Measurements from ENCODE around the gene GDNF. TPM values are rescaled to one million over a fixed set of nuclear protein-coding genes. Genes with fewer than 3 reads are reported as not detected.
"Not testable (repeated sequence)": the region's sequence is repeated elsewhere in the genome, so short reads cannot be mapped to it uniquely, and the experiment has no call there.

Gene GDNF
- total RNA-seq, 1 donor from 2014 or later, result 0.80 TPM

- ATAC-seq, result no peak
Observed at GRCh38 chr5:37815913-37816312, 23.9 kb downstream of the GDNF start.

- ATAC-seq, result no peak
Observed at GRCh38 chr5:37814699-37815098, 25.1 kb downstream of the GDNF start.

- no peak for ATAC-seq
Observed at GRCh38 chr5:37812365-37812764, 27.5 kb downstream of the GDNF start.

GRCh38 chr5:37811866-37812265, 28.0 kb downstream of the GDNF start:
- no peak for ATAC-seq

GRCh38 chr5:37810311-37810710, 29.5 kb downstream of the GDNF start:
- no peak for ATAC-seq

GRCh38 chr5:37808945-37809344, 30.9 kb downstream of the GDNF start:
- no peak for ATAC-seq

- ATAC-seq, result no peak
Observed at GRCh38 chr5:37807621-37808301, 32.1 kb downstream of the GDNF start.

GRCh38 chr5:37807015-37807414, 32.8 kb downstream of the GDNF start:
- no peak for ATAC-seq

GRCh38 chr5:37806476-37806875, 33.4 kb downstream of the GDNF start:
- no peak for ATAC-seq

GRCh38 chr5:37806016-37806415, 33.8 kb downstream of the GDNF start:
- ATAC-seq, result no peak

GRCh38 chr5:37804401-37804800, 35.4 kb downstream of the GDNF start:
- ATAC-seq, result no peak

- ATAC-seq, result no peak
Observed at GRCh38 chr5:37803487-37803886, 36.4 kb downstream of the GDNF start.

GRCh38 chr5:37801521-37801920, 38.3 kb downstream of the GDNF start:
- no peak for ATAC-seq

GRCh38 chr5:37799865-37800421, 39.9 kb downstream of the GDNF start:
- no peak for ATAC-seq

GRCh38 chr5:37796435-37796834, 43.4 kb downstream of the GDNF start:
- ATAC-seq, result not testable (repeated sequence)

- not testable (repeated sequence) for ATAC-seq
Observed at GRCh38 chr5:37795292-37795691, 44.5 kb downstream of the GDNF start.

GRCh38 chr5:37792975-37793631, 46.7 kb downstream of the GDNF start:
- no peak for ATAC-seq

- ATAC-seq, result no peak
Observed at GRCh38 chr5:37791321-37791720, 48.5 kb downstream of the GDNF start.

- no peak for ATAC-seq
Observed at GRCh38 chr5:37789991-37790390, 49.9 kb downstream of the GDNF start.

GRCh38 chr5:37787742-37788141, 52.1 kb downstream of the GDNF start:
- ATAC-seq, result no peak

GRCh38 chr5:37786862-37787519, 52.9 kb downstream of the GDNF start:
- ATAC-seq, result peak; percentile 48

- no peak for ATAC-seq
Observed at GRCh38 chr5:37786416-37786815, 53.4 kb downstream of the GDNF start.

- not testable (repeated sequence) for ATAC-seq
Observed at GRCh38 chr5:37781409-37781808, 58.4 kb downstream of the GDNF start.

All from esophagus mucosa (tissue), 1 donor.